ENCODE data around the gene SURF2.
A peak's percentile ranks its signal among the peaks of the same experiment; 100 is the strongest.

The SURF2 gene

GRCh38 chr9:133339641-133340040 is 16.7 kb upstream of the SURF2 start:
- DNase-seq = no peak

- DNase-seq = no peak
These were observed 16.1 kb upstream of the SURF2 start for GRCh38 chr9:133340256-133340655.

DNA sequence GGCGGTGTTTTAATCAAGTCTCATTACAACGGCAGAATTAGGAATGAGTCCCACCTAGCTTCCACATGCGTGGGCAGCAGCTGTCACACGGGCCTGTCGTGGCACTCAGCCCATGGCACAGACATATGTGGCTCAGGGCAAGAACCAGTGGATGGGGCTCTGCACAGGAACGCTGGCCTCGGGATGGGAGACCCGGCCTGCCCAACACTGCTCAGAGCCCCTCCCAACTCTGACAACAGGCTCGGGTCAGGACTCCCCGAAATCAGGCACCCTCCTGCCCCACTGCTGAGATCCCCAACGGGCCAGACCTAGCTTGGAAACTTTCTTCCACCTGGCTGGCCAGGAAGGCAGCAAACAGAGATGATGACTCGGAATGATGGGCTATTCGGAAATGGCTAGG is 15.4 kb upstream of the SURF2 start:
- DNase-seq = no peak

- no peak for DNase-seq
These were observed 14.8 kb upstream of the SURF2 start for GRCh38 chr9:133341369-133342068.

- DNase-seq = no peak
These were observed 14.3 kb upstream of the SURF2 start for GRCh38 chr9:133342069-133342406.

DNA sequence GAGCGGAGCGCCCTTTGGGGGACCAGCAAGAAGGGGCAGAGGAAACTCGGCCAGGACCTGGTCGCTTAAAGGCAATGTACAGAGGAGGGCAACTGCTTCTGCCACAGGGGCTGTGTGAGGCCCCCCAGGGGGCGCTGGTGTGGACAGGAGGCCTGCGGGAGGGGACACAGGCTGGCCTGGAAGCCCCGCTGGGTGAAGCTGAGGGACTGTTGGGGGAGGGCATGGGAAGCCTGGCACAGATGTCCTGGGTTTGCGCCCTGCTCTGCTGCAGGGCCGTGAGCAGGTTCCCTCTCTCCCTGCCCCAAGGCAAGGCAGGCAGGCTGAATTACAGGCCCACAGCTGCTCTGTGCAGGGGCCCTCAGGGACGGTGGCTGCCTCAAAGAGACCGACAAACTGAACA is 13.8 kb upstream of the SURF2 start:
- no peak for DNase-seq

DNA sequence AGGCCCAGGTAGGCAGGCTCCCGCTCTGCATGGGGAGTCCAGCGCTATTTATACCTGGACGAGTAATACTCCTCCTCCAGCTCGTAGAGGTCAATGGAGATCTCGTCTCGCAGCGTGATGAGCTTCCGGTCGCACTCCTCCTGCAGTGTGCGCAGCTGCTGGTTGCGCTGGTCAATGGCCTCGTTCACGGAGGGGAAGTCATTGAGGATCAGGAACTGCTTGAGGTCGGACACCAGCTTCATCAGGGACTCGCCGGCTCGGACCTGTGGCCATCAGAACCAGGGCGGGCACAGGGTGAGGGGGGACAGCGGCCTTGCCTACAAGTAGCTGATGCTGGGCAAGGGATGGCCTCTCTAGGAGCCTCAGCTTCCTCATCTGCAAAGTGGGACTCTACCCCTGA is 12.3 kb upstream of the SURF2 start:
- no peak for DNase-seq

GRCh38 chr9:133344979-133345378 is 11.4 kb upstream of the SURF2 start:
- DNase-seq = no peak

- no peak for DNase-seq
These were observed 10.8 kb upstream of the SURF2 start for GRCh38 chr9:133345596-133345995.

GRCh38 chr9:133346021-133346785 is 10.1 kb upstream of the SURF2 start:
- no peak for DNase-seq

DNA sequence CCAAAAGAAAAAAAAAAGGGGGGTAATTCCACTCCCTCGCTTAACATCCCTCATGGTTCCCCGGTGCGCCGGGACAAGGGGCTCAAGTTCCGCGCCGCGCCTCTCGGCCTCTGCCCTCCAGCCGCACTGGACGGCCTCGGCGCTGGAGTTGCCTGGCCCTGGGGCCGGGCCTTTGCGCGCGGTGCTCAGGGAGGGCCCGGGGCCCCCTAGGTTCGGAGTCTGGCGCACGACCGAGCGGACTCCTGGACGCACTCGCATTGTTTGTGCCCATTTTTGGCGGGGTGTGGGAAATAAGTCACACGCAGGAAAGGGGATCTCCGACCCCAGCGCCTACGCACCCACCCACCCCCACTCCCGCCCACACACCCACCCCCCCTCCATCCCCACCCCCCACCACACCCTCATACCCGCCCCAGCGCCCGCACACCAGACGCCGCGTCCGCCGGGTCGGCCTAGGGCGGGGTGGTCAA is 8.8 kb upstream of the SURF2 start:
- no peak for DNase-seq

DNA sequence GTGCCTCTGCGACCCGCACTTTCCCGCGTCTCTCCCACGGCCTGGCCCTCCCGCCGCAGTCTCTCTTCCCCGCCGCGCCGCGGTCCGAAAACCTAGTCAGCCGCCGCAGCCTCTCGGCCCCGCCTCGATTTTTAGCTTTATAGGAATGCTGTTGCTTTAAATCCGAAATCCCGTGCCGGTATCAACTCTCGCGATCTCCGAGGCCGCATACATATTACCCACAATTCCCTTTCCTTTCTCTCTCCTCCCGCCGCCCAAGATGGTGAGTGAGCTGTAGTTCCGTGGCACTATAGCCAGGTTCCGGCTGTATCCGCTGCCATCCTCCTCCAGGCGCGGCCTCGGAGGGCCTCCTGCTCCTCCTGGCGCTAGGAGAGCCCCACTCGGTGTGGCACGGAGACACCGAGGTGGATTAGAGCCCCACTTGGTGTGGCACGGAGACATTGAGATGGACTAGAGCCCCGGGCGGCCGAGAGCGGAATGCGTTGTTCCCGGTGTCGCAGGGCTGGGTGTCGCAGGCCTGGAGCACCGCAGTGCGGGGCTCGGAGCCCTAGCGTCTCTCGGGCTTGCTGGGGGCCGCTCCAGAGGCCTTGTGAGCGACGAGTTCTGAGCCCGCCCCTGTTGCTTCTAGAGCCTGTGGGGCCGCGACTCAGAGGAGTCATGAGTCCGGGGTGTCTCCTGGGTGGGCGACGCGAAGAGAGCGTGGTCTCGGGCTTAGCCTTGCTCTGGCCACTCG is 8.2 kb upstream of the SURF2 start, which contains the start of the genes MED22 and RPL7A:
Gene MED22 (minus strand): TSS at position 147 of the 733 bp plus-strand sequence. CDS start 1,469 bp downstream, outside the sequence.
Gene RPL7A (plus strand): TSS at position 234 of the 733 bp plus-strand sequence. CDS start 26 bp downstream, at position 260.
- peak; percentile 85 for DNase-seq

DNA sequence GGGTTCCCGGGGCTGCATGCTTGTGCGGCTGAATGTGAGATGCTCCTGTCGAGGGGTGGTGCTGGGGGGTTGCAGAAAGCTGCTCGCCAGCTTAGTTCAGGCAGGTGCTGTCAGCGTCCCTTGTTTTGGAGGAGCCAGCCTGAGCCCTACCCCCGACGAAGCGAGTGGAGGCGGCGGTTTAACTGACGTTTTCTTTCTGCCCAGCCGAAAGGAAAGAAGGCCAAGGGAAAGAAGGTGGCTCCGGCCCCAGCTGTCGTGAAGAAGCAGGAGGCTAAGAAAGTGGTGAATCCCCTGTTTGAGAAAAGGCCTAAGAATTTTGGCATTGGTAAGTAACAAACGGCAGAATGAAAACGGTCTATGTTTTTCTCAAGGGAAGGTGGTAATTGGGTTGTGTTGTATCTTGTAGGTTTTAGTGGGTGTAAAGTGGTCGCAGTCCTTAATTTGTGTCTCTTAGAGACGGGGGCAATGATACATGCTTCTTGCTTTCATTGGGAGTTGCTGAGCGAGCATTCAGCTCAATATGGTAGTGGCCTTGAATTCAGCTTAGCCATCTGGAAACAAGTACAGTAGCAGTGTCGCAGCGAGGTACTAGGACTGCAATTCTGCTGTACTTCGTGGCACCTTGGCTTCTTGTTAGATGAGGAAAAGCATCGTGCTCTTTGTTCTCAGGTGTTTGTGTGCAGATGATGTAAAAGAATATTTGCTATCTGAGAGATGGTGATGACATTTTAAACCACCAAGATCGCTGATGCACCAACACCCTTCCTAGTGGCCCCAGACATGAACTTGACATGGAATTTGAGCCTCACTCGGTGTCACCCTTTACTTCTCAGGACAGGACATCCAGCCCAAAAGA is 7.4 kb upstream of the SURF2 start:
- DNase-seq = no peak

DNA sequence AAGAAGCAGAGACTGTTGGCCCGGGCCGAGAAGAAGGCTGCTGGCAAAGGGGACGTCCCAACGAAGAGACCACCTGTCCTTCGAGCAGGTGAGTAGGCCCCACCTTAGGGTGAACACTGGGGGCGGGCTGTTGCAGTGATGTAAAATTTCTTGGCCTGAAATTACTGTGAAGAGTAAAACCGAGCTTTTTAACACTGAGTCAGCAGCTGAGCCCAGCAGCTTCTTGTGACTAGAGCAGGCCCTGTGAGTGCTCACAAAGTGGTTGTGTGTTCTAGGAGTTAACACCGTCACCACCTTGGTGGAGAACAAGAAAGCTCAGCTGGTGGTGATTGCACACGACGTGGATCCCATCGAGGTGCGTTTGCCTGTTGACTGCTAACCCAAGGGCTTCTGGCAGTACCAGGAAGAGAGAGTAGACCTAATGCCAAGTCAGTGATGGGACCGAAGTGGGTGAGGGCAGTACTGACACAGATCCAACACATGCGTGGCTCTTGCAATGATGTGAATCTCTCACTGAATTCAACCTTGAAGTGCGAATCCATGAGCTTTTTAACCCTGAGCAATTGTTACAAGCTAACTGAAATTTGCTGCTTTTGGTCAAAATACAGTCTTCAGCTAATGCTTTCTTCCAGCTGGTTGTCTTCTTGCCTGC is 6.3 kb upstream of the SURF2 start:
- DNase-seq = no peak

DNA sequence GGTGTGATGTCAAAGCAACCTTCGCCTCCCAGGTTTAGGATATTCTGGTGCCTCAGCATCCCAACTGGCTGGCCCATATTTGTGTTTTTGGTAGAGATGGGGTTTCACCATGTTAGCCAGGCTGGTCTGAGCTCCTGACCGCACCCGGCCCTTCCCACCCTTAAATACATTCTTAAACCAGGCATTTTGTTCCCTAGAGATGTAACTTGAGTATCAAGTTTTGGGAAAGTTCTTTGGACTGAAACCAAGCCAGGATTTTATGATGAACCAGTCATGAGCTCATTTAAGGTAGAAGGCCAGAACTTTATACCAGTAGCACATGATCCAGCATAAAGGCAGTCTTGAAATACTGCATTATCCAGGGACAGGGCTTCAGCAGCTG is 4.8 kb upstream of the SURF2 start:
- DNase-seq = no peak

- DNase-seq = no peak
These were observed 4.3 kb upstream of the SURF2 start for GRCh38 chr9:133351908-133352634.

DNA sequence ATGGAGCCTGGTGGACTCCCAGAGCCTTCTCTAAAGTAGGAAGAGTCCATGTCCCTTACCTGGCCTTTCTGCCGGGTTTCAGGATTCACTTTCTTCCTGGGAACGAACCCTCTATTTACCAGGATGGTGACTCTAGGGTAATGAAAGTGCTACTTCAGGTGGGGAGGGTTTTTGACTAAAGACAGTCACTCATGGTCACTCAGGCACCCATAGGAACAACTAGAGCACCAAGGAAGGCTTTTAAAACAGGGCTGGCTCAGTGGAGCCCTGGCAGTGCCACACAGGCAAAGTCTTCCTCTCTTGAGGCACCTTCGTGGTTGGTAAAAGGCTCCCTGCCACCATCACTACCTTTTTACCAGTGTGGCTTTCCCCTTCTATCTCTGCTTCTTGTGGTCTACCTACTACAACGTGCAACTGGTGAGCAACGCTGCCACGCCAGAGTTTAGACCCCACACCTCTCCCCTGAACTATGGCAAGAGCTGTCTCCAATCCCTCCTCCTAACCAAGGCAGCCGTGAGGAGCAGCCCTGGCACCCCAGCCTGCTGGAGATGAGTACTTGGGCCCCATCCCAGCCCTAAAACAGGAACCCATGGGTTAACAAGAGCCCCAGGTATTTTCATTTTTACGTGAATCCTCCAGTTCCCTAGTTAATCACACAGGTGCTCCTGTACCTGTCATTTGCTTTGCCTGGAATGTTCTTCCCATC is 3.6 kb upstream of the SURF2 start:
- no peak for DNase-seq

DNA sequence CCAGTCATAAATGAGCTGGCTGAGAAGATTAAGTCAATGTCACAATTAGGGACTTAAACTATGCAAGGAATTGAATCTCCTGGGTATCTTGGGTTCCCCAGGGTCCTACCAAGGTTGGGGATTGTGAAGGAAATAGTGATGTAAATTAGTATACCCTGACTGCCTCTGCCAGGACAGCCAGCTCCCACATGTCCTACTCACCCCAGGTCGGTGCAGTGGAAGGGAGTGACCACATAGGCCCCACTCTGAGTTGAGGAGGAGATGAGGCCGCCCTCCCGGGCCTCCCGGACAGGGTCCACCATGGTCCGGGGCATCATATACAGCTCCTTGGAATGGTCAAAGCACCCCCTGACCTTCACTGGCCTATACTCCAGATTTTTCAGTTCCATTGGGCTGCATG is 2.8 kb upstream of the SURF2 start:
- no peak for DNase-seq

GRCh38 chr9:133354766-133355165 is 1.6 kb upstream of the SURF2 start:
- DNase-seq = no peak

- DNase-seq = no peak
These were observed 431 bp upstream of the SURF2 start for GRCh38 chr9:133355881-133356357.

GRCh38 chr9:133357656-133358055 is 1.3 kb downstream of the SURF2 start:
- no peak for DNase-seq
